Panc1 (cell line): ENCODE data around the gene SPEG.

ENCODE experiments used
- TCF7L2 ChIP-seq: IDR thresholded peaks from 2 replicates; pipeline ENCODE4 v1.6.1; 2011; ENCODE audit warnings: mild to moderate bottlenecking, low read depth, low read length, inconsistent platforms
- TF ChIP-seq, protein P1 (sequence below): fragments of 450-650 bp; IDR thresholded peaks from 2 replicates; pipeline ENCODE4 v1.5.1; 2017; ENCODE audit warnings: mild to moderate bottlenecking
- TF ChIP-seq, protein P2 (sequence below), 2 experiments: IDR thresholded peaks; 2 replicates each; pipeline ENCODE4 v1.6.1; 2011 to 2012; ENCODE audit warnings: low read depth in 2 of 2, control low read depth in 1 of 2, low read length in 1 of 2, mild to moderate bottlenecking in 1 of 2, moderate library complexity in 1 of 2; ENCODE audit not compliant: insufficient read depth in 1 of 2

DNA sequence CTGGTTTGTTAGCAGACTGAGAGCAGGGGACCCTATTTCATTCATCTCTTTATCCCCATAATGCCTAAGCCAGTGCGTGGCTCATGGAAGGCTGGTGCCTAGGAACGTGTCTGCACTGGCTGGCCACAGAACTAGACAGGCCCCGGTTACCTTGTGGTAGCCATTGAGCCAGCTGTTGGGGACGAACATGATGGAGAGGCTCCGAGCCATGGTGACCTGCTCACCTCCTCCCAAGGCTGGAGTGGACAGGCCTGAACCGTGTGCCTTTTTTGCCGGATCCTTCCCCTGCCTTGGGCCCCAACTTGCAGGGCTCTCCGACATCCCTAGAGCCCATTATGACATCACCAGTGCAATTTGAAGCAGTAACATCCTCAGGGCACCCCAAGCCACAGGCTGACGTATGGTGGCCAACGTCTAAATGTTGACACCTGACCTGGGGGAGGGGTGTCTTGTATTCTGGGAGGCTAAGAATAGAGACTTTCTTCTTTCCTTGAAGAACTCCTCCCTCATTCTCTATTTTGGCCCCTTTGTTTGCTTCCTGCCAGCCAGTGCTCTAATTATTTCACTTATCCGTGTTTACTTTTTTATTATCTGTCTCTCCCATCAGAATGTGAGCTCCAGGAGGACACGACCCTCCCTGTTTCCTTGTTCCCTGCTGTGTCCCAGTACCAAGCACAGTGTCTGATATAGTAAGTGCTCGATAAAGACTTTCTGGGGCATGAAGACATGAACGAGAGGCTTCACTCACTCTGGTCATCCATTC lies 34.7 kb upstream of the SPEG start:
- TF ChIP-seq, protein P1, sequence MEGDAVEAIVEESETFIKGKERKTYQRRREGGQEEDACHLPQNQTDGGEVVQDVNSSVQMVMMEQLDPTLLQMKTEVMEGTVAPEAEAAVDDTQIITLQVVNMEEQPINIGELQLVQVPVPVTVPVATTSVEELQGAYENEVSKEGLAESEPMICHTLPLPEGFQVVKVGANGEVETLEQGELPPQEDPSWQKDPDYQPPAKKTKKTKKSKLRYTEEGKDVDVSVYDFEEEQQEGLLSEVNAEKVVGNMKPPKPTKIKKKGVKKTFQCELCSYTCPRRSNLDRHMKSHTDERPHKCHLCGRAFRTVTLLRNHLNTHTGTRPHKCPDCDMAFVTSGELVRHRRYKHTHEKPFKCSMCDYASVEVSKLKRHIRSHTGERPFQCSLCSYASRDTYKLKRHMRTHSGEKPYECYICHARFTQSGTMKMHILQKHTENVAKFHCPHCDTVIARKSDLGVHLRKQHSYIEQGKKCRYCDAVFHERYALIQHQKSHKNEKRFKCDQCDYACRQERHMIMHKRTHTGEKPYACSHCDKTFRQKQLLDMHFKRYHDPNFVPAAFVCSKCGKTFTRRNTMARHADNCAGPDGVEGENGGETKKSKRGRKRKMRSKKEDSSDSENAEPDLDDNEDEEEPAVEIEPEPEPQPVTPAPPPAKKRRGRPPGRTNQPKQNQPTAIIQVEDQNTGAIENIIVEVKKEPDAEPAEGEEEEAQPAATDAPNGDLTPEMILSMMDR = no peak
- no peak for TF ChIP-seq TCF7L2
- TF ChIP-seq, protein P2, sequence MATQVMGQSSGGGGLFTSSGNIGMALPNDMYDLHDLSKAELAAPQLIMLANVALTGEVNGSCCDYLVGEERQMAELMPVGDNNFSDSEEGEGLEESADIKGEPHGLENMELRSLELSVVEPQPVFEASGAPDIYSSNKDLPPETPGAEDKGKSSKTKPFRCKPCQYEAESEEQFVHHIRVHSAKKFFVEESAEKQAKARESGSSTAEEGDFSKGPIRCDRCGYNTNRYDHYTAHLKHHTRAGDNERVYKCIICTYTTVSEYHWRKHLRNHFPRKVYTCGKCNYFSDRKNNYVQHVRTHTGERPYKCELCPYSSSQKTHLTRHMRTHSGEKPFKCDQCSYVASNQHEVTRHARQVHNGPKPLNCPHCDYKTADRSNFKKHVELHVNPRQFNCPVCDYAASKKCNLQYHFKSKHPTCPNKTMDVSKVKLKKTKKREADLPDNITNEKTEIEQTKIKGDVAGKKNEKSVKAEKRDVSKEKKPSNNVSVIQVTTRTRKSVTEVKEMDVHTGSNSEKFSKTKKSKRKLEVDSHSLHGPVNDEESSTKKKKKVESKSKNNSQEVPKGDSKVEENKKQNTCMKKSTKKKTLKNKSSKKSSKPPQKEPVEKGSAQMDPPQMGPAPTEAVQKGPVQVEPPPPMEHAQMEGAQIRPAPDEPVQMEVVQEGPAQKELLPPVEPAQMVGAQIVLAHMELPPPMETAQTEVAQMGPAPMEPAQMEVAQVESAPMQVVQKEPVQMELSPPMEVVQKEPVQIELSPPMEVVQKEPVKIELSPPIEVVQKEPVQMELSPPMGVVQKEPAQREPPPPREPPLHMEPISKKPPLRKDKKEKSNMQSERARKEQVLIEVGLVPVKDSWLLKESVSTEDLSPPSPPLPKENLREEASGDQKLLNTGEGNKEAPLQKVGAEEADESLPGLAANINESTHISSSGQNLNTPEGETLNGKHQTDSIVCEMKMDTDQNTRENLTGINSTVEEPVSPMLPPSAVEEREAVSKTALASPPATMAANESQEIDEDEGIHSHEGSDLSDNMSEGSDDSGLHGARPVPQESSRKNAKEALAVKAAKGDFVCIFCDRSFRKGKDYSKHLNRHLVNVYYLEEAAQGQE (IDR thresholded peaks at IDR 0.05; ENCODE audit: insufficient read depth in 1 of 2, low read depth in 2 of 2, low read length in 1 of 2) = no peak
